ENCODE data around the gene SAP30BP.
"Not testable (repeated sequence)": the region's sequence is repeated elsewhere in the genome, so short reads cannot be mapped to it uniquely, and the experiment has no call there.

The SAP30BP gene

DNA sequence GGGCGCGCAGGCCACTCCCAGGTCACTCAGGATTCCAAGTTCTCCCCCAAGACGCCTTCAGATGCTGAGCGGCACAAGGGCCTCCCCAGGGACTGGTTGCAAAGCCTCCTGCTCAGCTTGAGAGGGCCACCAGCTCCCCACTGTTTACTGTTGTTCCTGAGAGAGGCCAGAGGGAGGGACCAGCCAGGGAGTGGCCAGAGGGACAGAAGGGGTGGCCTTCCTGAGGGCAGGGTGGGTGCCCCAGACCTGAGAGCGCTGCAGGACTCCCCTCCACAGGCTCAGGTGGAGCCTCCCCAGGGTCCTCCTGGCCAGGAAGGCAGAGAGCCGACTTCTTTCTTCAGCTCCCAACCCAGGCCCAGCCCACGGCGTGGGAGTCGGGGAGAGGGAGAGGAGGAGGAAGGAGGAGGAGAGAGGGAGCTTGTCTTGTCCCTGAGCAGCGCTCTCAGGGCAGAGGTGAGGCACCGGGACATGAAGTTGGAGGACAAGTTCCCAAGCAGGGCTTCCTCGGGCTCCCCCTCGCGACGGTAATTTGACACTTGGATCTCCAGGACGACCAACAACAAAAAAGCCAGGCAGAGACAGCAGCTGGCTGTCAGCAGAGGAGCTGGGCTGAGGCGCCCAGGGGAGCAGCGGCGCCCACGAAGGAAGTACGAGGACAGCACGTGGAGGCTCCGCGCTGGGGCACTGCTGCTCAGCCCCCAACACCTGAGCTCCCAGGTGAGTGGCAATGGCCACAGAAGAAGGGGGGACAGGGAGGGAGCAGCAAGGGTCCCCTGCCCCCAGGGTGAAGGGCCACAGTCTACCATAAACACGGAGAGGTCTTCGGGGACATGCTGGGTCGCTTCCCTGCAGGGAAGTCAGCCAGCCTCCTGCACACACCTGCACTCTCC, 33.4 kb upstream of the SAP30BP start:
- peak overlapping the region; percentile 79 for H3K27ac ChIP-seq (ENCODE audit: insufficient read depth, low read depth, low read length, poor library complexity, severe bottlenecking)
- peak overlapping the region; percentile 16 for H3K4me3 ChIP-seq (ENCODE audit: insufficient read depth, low read depth, low read length)
- no peaks in the 10 kb centered on the region for H3K36me3 ChIP-seq (ENCODE audit: control insufficient read depth, insufficient read depth, low read length)
- 18% methylated on average over 27 of the region's 27 CpGs for WGBS, 2 experiments
- no peaks in the 10 kb centered on the region for H3K27me3 ChIP-seq (ENCODE audit: control insufficient read depth, insufficient read depth, low read length, poor library complexity, severe bottlenecking)
- H3K9me3 ChIP-seq (ENCODE audit: control insufficient read depth, low read length): no peaks in the 10 kb centered on the region
- H3K4me1 ChIP-seq (ENCODE audit: control insufficient read depth, insufficient read depth, low read length): peaks cover 38% of the 10 kb centered on the region

DNA sequence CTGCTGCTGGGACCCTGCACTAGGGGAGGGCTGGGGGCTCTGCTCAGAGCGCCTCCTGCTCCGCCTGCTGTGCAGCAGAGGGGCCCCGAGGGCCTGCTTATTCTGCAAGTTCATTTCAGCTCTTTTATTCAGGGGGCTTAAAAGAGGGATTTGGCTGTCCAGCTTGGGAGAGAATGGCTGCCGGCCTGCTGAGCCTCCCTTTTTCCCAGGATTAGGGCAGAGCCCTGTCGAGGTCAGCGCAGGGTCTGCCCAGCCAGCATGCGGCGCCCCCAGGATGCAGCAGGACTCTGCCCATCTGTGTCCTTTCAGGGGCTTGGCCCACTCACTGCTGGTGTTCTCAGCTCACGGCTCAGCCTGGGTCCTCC, 32.8 kb upstream of the SAP30BP start:
- H3K9me3 ChIP-seq (ENCODE audit: control insufficient read depth, low read length): no peaks in the 10 kb centered on the region
- peak overlapping the region; percentile 16 for H3K4me3 ChIP-seq (ENCODE audit: insufficient read depth, low read depth, low read length)
- WGBS, 2 experiments: 41 to 45% methylated on average over 9 of the region's 9 CpGs
- peaks cover 38% of the 10 kb centered on the region for H3K4me1 ChIP-seq (ENCODE audit: control insufficient read depth, insufficient read depth, low read length)
- no peaks in the 10 kb centered on the region for H3K36me3 ChIP-seq (ENCODE audit: control insufficient read depth, insufficient read depth, low read length)
- H3K27ac ChIP-seq (ENCODE audit: insufficient read depth, low read depth, low read length, poor library complexity, severe bottlenecking): peak overlapping the region; percentile 79
- H3K27me3 ChIP-seq (ENCODE audit: control insufficient read depth, insufficient read depth, low read length, poor library complexity, severe bottlenecking): no peaks in the 10 kb centered on the region

DNA sequence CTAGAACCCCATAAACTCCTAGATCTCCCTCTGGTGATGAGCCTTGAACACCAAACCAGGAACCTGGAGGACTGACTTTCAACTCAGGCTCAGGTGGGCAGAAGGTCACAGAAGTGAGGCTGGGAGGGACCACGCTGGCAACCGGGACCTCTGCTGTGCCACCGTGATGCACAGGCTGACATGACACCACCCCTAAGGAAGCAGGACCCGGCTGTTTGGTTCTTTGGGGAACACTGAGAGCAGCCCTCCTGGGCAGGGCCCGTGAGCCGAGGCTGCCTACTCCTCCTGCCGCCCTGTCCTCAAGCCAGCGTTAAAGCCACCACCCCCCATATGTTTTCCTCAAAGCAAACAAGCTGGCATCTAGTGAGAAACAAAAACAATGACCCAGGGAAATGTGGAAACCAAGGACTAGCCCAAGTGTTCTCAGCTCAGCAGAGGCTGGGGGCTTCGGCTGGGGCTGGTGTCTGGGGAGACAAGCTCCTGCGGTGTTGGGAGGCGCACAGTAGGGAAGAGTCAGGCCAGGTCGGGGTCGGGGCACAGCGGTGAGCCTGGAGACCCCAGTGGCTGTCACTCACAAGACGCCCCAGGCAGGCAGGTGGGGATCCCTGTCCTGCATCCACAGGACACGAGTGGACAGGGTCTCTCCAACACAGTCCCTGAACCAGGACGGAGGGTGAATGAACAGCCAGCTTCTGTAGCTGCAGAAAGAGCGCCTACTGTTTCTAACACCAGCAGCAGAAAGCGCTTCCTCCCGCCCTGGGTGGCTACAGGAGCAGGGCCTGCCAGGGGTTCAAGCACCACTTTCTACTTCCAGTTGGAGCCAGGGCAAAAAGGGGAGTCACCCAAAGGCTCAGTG, 32.2 kb upstream of the SAP30BP start:
- no peak overlapping the region for H3K4me3 ChIP-seq (ENCODE audit: insufficient read depth, low read depth, low read length)
- H3K36me3 ChIP-seq (ENCODE audit: control insufficient read depth, insufficient read depth, low read length): no peaks in the 10 kb centered on the region
- H3K4me1 ChIP-seq (ENCODE audit: control insufficient read depth, insufficient read depth, low read length): peaks cover 38% of the 10 kb centered on the region
- H3K27me3 ChIP-seq (ENCODE audit: control insufficient read depth, insufficient read depth, low read length, poor library complexity, severe bottlenecking): no peaks in the 10 kb centered on the region
- WGBS, 2 experiments: 83% methylated on average over 20 of the region's 20 CpGs
- H3K9me3 ChIP-seq (ENCODE audit: control insufficient read depth, low read length): no peaks in the 10 kb centered on the region
- H3K27ac ChIP-seq (ENCODE audit: insufficient read depth, low read depth, low read length, poor library complexity, severe bottlenecking): no peak overlapping the region

GRCh38 chr17:75635610-75636202, 31.4 kb upstream of the SAP30BP start:
- Histone ChIP-seq H3K36me3 (ENCODE audit: control insufficient read depth, insufficient read depth, low read length) (no peaks in the 10 kb centered on the region), H3K4me3 (ENCODE audit: insufficient read depth, low read depth, low read length) (no peak overlapping the region), H3K27me3 (ENCODE audit: control insufficient read depth, insufficient read depth, low read length, poor library complexity, severe bottlenecking) (no peaks in the 10 kb centered on the region), H3K4me1 (ENCODE audit: control insufficient read depth, insufficient read depth, low read length) (peaks cover 38% of the 10 kb centered on the region), H3K27ac (ENCODE audit: insufficient read depth, low read depth, low read length, poor library complexity, severe bottlenecking) (no peak overlapping the region), H3K9me3 (ENCODE audit: control insufficient read depth, low read length) (no peaks in the 10 kb centered on the region)
- WGBS, 2 experiments: 92 to 93% methylated on average over 16 of the region's 16 CpGs

- no peaks in the 10 kb centered on the region for H3K36me3 ChIP-seq (ENCODE audit: control insufficient read depth, insufficient read depth, low read length)
- H3K9me3 ChIP-seq (ENCODE audit: control insufficient read depth, low read length): no peaks in the 10 kb centered on the region
- no peak overlapping the region for H3K4me3 ChIP-seq (ENCODE audit: insufficient read depth, low read depth, low read length)
- H3K4me1 ChIP-seq (ENCODE audit: control insufficient read depth, insufficient read depth, low read length): peaks cover 38% of the 10 kb centered on the region
- H3K27me3 ChIP-seq (ENCODE audit: control insufficient read depth, insufficient read depth, low read length, poor library complexity, severe bottlenecking): no peaks in the 10 kb centered on the region
- H3K27ac ChIP-seq (ENCODE audit: insufficient read depth, low read depth, low read length, poor library complexity, severe bottlenecking): no peak overlapping the region
- 90% methylated on average over 19 of the region's 19 CpGs for whole genome bisulfite sequencing, 2 experiments
Observed at GRCh38 chr17:75636381-75637142, 30.6 kb upstream of the SAP30BP start.

- no peaks in the 10 kb centered on the region for H3K36me3 ChIP-seq (ENCODE audit: control insufficient read depth, insufficient read depth, low read length)
- no peak overlapping the region for H3K4me3 ChIP-seq (ENCODE audit: insufficient read depth, low read depth, low read length)
- no peaks in the 10 kb centered on the region for H3K9me3 ChIP-seq (ENCODE audit: control insufficient read depth, low read length)
- H3K27me3 ChIP-seq (ENCODE audit: control insufficient read depth, insufficient read depth, low read length, poor library complexity, severe bottlenecking): no peaks in the 10 kb centered on the region
- no peak overlapping the region for H3K27ac ChIP-seq (ENCODE audit: insufficient read depth, low read depth, low read length, poor library complexity, severe bottlenecking)
- WGBS, 2 experiments: 93 to 94% methylated on average over 13 of the region's 13 CpGs
- H3K4me1 ChIP-seq (ENCODE audit: control insufficient read depth, insufficient read depth, low read length): peaks cover 38% of the 10 kb centered on the region
Observed at GRCh38 chr17:75637143-75637538, 30.0 kb upstream of the SAP30BP start.

DNA sequence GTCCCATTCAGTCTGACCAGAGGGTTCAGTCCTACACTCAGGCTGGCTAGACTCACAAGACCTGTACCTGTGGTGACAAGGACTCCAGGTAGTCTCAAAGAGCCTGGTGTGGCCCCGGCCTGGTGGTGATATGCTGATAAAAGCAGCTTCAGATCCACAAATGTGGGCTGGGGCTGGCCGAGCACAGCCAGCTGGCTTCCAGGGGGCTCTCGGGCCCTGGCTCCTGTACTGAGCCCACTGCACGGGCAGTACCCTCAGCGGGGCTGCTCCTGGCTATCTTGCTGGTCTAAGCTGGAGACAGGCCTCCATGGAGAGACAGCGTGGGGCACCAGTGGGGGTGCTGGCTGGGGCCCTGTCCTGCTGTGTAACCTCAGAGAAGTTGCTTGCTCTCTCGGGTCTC, 29.6 kb upstream of the SAP30BP start:
- Histone ChIP-seq H3K4me3 (ENCODE audit: insufficient read depth, low read depth, low read length) (no peak overlapping the region), H3K9me3 (ENCODE audit: control insufficient read depth, low read length) (no peaks in the 10 kb centered on the region), H3K27me3 (ENCODE audit: control insufficient read depth, insufficient read depth, low read length, poor library complexity, severe bottlenecking) (no peaks in the 10 kb centered on the region), H3K4me1 (ENCODE audit: control insufficient read depth, insufficient read depth, low read length) (peaks cover 35% of the 10 kb centered on the region), H3K27ac (ENCODE audit: insufficient read depth, low read depth, low read length, poor library complexity, severe bottlenecking) (no peak overlapping the region), H3K36me3 (ENCODE audit: control insufficient read depth, insufficient read depth, low read length) (no peaks in the 10 kb centered on the region)
- 93% methylated on average over 7 of the region's 7 CpGs for WGBS, 2 experiments

GRCh38 chr17:75638039-75638438, 29.1 kb upstream of the SAP30BP start:
- H3K4me3 ChIP-seq (ENCODE audit: insufficient read depth, low read depth, low read length); H3K27ac ChIP-seq (ENCODE audit: insufficient read depth, low read depth, low read length, poor library complexity, severe bottlenecking); H3K36me3 ChIP-seq (ENCODE audit: control insufficient read depth, insufficient read depth, low read length); H3K27me3 ChIP-seq (ENCODE audit: control insufficient read depth, insufficient read depth, low read length, poor library complexity, severe bottlenecking); H3K9me3 ChIP-seq (ENCODE audit: control insufficient read depth, low read length): not testable (repeated sequence)
- 86 to 96% methylated on average over 12 of the region's 12 CpGs for WGBS, 2 experiments
- peaks cover 32% of the 10 kb centered on the region for H3K4me1 ChIP-seq (ENCODE audit: control insufficient read depth, insufficient read depth, low read length)

- Histone ChIP-seq H3K4me1 (ENCODE audit: control insufficient read depth, insufficient read depth, low read length) (peaks cover 28% of the 10 kb centered on the region), H3K36me3 (ENCODE audit: control insufficient read depth, insufficient read depth, low read length) (no peaks in the 10 kb centered on the region), H3K9me3 (ENCODE audit: control insufficient read depth, low read length) (no peaks in the 10 kb centered on the region), H3K4me3 (ENCODE audit: insufficient read depth, low read depth, low read length) (no peak overlapping the region), H3K27ac (ENCODE audit: insufficient read depth, low read depth, low read length, poor library complexity, severe bottlenecking) (no peak overlapping the region), H3K27me3 (ENCODE audit: control insufficient read depth, insufficient read depth, low read length, poor library complexity, severe bottlenecking) (no peaks in the 10 kb centered on the region)
- 95 to 97% methylated on average over 13 of the region's 13 CpGs for WGBS, 2 experiments
Observed at GRCh38 chr17:75638893-75639292, 28.2 kb upstream of the SAP30BP start.

All from ectodermal cell (in vitro differentiated cells).